ENCODE results near the gene ASAP2.

DNA sequence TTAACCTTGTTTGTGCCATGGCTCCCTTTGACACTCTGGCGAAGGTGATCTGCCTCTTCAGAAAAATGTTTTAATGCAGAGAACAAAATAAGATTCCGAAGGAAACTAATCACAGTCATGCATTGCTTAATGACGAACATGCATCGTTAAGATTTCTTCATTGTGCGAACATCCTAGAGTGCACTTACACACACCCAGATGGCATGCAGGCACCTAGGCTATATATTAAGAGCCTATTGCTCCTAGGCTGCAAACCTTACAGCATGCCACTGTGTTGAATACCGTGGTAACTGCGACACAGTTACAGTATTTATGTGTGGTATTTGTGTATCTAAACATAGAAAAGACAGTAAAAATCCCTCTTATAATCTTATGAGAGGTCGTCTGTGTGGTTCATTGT lies 8.3 kb downstream of the ASAP2 start:
- no peak for TF ChIP-seq CTCF (IDR thresholded peaks at IDR 0.05)
- TF ChIP-seq POLR2A (IDR thresholded peaks at IDR 0.05): no peak

Data from tibial nerve (tissue), 3 donors.